A549 treated with AZD2906 at 1 μM for 4 hours (cell line): Measurements from ENCODE around the gene CARD18. TPM values are rescaled to one million over a fixed set of nuclear protein-coding genes. Genes with fewer than 3 reads are reported as not detected.

Experiments used
- total RNA-seq: library from RNA; stranded (reverse); fragments of 200-300 nt; extraction: Qiagen RNA extraction; gene quantifications from 5 replicates; pipeline ENCODE4 v1.2.3, GENCODE V29; 2022

CARD18 gene
- total RNA-seq = not detected in 5 replicates

GRCh38 chr11:105139669-105140068, at the start of gene CARD18:
Gene CARD18, minus strand, starts transcription at chr11:105139769. Its CDS starts 43 bp downstream, at chr11:105139726.

Other genes starting within 250 kb of the CARD18 start
- gene CASP12, start 241.3 kb downstream of the CARD18 start, total RNA-seq = not detected in 5 replicates
- 4.2 to 5.5 TPM (median 4.3 TPM) in 5 replicates for gene CASP4, start 171.2 kb downstream of the CARD18 start, total RNA-seq
- gene CASP5, start 116.6 kb downstream of the CARD18 start, total RNA-seq = not detected in 5 replicates
- 0.15 to 0.17 TPM (median 0.17 TPM) in 3 of 5 replicates, not detected in the others for gene CASP1, start 104.6 kb downstream of the CARD18 start, total RNA-seq
- 0.17 to 0.20 TPM in 2 of 5 replicates, not detected in the others for gene CARD16, start 94.4 kb downstream of the CARD18 start, total RNA-seq